Heart left ventricle (tissue), 16 donors: ENCODE measurements around the gene LTBR. TPM values are rescaled to one million over a fixed set of nuclear protein-coding genes. Genes with fewer than 3 reads are reported as not detected.

ENCODE experiments used
- ATAC-seq, 4 donors: fragments of 200-7000 bp; cut with Tn5 transposase; one replicate each; pipeline ENCODE4 v1.9.1; 2020 to 2022; ENCODE audit warnings: moderate library complexity in 4 of 4, mild to moderate bottlenecking in 3 of 4, moderate number of reproducible peaks in 1 of 4
- DNase-seq, 5 donors: peaks; one replicate each; pipeline ENCODE4 v3.0.0-alpha.2; 2020
- H3K27ac ChIP-seq, 12 donors: fragments of 200-600 bp; sonication (generic) in 4 of 12; one replicate each; pipeline versions ENCODE4 v1.5.0 to v1.8.0; 2016 to 2022; ENCODE audit warnings: mild to moderate bottlenecking in 2 of 12
- H3K27me3 ChIP-seq, 9 donors: fragments of 200-600 bp; sonication (generic) in 2 of 9; one replicate each; pipeline versions ENCODE4 v1.5.1 to v1.8.0; 2016 to 2022; ENCODE audit warnings: mild to moderate bottlenecking in 3 of 9
- H3K36me3 ChIP-seq, 9 donors: fragments of 200-600 bp; sonication (generic) in 2 of 9; one replicate each; pipeline versions ENCODE4 v1.5.0 to v1.8.0; 2018 to 2022; ENCODE audit warnings: mild to moderate bottlenecking in 2 of 9
- H3K4me1 ChIP-seq, 12 donors: fragments of 200-600 bp; sonication (generic) in 4 of 12; one replicate each; pipeline versions ENCODE4 v1.5.0 to v1.8.0; 2016 to 2022; ENCODE audit warnings: mild to moderate bottlenecking in 3 of 12
- H3K4me3 ChIP-seq, 12 donors: fragments of 200-600 bp; sonication (generic) in 4 of 12; one replicate each; pipeline versions ENCODE4 v1.5.0 to v1.8.0; 2017 to 2022; ENCODE audit warnings: mild to moderate bottlenecking in 9 of 12, moderate library complexity in 4 of 12
- H3K9me3 ChIP-seq, 12 donors: fragments of 200-600 bp; sonication (generic) in 4 of 12; one replicate each; pipeline versions ENCODE4 v1.5.0 to v1.8.0; 2016 to 2022; ENCODE audit warnings: mild to moderate bottlenecking in 1 of 12
- POLR2A ChIP-seq, 2 donors: fragments of 450-650 bp; IDR thresholded peaks; one replicate each; pipeline ENCODE4 v1.6.1; 2017; ENCODE audit warnings: antibody characterized with exemption in 2 of 2, mild to moderate bottlenecking in 2 of 2, moderate library complexity in 2 of 2
- WGBS, 4 donors: extraction: QIAGEN DNeasy Blood & Tissue Kit in 2 of 4; methylation state at CpG; one replicate each; pipeline versions ENCODE4 v1.1.5 to v1.1.7; 2013 to 2018; 5-methylcytosine and 5-hydroxymethylcytosine counted together
- intact Hi-C, 10 donors: fragments of 100-400 bp; cut with DNase I; formaldehyde crosslinking; loops; one replicate each; pipeline versions ENCODE4 v1.11.1 to v1.14.2; 2022
- polyA plus RNA-seq, 2 donors: library from polyadenylated mRNA; stranded (reverse); fragments of 200-250 nt; gene quantifications; one replicate each; pipeline ENCODE4 v1.2.3, GENCODE V29; 2013
- total RNA-seq, 9 donors: library from RNA; depleted of rRNA in 2 of 9; stranded (reverse); fragments of >200 nt in 2 of 9; fragmentation: NEBNext Ultra II Directional in 3 of 9; extraction: Animal tissue kit (Norgen Biotek cat#: 25700) in 3 of 9; gene quantifications; one replicate each; pipeline versions ENCODE4 v1.1.0 to v1.2.4, GENCODE V29; 2016 to 2023
- TF ChIP-seq, protein P1 (sequence below), 12 donors: fragments of 200-600 bp; sonication (generic) in 4 of 12; IDR thresholded peaks; one replicate each; pipeline versions ENCODE4 v1.5.0 to v1.8.0; 2018 to 2022; ENCODE audit warnings: antibody characterized with exemption in 12 of 12, mild to moderate bottlenecking in 5 of 12
- donor health status: ischemic (EF 13 %, LVEDD 7.1; RV severe dilation, severe dysfunction).
- donor health status: healthy with polysubstance abuse.
- donor health status: DM: no; HTN: yes; CAD: no.
- donor health status: DM: no; HTN: no; CAD: no.
- donor health status: ischemic (EF 25% LVEDD 6.9; RV normal size, moderate dysfunction).
- donor health status: ischemic (EF 25% LVEDD 5.7; RV mildly dilated, moderate dysfunction).
- donor health status: healthy.
- donor health status: DM: yes; HTN: yes; CAD: no.
- donor health status: ischemic (EF 35%, LVEDD 5.7; RV mildly dilated, moderate dysfunction).
- donor health status: nonischemic (EF 11% LVEDD 7.7; RV severe dilation, severe dysfunction).
- donor health status: DM: yes; HTN: yes; CAD: no.
- donor health status: PGD.
- donor health status: ischemic (EF 29% LVEDD 5.4; RV normal size, mild dysfunction).
- donor health status: nonischemic (EF 23%, LVEDD 6.1; RV moderate dilation, normal function).

Gene LTBR
- total and polyA plus RNA-seq, 11 donors = 16.0 to 83.4 (median 26.2) TPM

DNA sequence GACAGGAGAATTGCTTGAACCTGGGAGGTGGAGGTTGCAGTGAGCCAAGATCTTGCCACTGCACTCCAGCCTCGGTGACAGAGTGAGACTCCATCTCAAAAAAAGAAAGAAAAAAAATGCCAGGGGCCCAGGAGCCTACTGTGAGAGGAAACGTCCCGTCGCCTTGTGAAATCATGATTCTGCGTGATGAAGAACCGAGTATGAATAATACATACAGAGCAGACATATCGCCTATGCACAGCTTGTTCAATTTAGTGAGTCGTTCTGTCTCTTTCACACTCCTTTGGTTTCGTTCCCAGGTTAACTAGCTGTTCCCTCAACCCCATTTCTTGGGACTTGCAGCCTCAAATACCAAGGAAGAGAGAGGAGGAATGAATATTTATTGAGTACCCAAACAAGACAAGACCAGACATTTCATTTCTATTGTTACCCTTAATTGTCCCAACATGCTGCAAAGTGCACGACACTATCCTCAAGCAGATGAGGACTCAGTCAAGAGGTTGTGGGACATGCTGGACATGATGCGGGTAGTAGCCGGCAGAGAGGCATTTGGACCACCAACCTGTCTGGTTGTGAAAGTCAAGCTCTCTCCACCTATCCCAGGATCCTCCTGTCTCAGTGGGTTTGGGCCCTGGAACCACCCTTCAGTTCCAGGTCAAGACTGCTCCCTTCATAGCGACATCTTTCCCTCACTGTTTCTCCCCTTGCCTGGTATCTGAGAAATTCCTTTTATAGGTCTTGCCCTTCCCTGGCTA lies 52.2 kb downstream of the LTBR start:
- Histone ChIP-seq H3K4me1 (peaks cover 0 to 4% (median 0%) of the 10 kb centered on the region in 12 donors), H3K4me3 (no peak overlapping the region), H3K9me3 (no peaks in the 10 kb centered on the region), H3K27ac (no peak overlapping the region), H3K36me3 (peaks cover 0 to 14% (median 0%) of the 10 kb centered on the region in 9 donors), H3K27me3 (no peaks in the 10 kb centered on the region)
- intact Hi-C loops = no loop called here
- no peak for TF ChIP-seq POLR2A (IDR thresholded peaks at IDR 0.05)
- TF ChIP-seq, protein P1, sequence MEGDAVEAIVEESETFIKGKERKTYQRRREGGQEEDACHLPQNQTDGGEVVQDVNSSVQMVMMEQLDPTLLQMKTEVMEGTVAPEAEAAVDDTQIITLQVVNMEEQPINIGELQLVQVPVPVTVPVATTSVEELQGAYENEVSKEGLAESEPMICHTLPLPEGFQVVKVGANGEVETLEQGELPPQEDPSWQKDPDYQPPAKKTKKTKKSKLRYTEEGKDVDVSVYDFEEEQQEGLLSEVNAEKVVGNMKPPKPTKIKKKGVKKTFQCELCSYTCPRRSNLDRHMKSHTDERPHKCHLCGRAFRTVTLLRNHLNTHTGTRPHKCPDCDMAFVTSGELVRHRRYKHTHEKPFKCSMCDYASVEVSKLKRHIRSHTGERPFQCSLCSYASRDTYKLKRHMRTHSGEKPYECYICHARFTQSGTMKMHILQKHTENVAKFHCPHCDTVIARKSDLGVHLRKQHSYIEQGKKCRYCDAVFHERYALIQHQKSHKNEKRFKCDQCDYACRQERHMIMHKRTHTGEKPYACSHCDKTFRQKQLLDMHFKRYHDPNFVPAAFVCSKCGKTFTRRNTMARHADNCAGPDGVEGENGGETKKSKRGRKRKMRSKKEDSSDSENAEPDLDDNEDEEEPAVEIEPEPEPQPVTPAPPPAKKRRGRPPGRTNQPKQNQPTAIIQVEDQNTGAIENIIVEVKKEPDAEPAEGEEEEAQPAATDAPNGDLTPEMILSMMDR (IDR thresholded peaks at IDR 0.05) = no peak
- ATAC-seq (no peak), DNase-seq (no peak)
- 87 to 95% (median 91%) methylated on average over 13 of the region's 13 CpGs for WGBS, 4 donors

DNA sequence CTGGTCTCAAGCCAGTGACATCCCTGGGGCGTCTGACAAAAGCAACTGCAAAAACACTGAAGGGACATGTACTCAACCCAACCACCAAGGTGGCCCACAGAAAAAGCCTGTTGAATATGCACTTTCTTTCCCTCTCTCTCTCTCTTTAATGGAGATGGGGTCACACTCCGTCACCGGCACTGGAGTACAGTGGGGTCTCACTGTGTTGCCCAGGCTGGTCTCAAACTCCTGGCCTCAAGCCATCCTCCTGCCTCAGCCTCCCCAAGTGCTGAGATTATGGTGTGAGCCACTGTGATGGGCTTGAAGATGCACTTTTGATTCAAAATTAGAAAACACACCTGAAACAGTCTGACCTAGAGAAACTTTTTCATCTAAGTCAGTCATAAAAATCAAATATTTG lies 53.6 kb downstream of the LTBR start:
- intact Hi-C loops = no loop called here
- no peak overlapping the region for H3K4me3 ChIP-seq
- ATAC-seq (no peak), DNase-seq (no peak)
- H3K36me3 ChIP-seq = peaks cover 0 to 17% (median 0%) of the 10 kb centered on the region in 9 donors
- H3K4me1 ChIP-seq = no peaks in the 10 kb centered on the region
- H3K9me3 ChIP-seq = no peaks in the 10 kb centered on the region
- TF ChIP-seq, protein P1 (IDR thresholded peaks at IDR 0.05) = no peak
- TF ChIP-seq POLR2A (IDR thresholded peaks at IDR 0.05) = no peak
- 89 to 96% (median 93%) methylated on average over 3 of the region's 3 CpGs for WGBS, 4 donors
- no peak overlapping the region for H3K27ac ChIP-seq
- no peaks in the 10 kb centered on the region for H3K27me3 ChIP-seq

GRCh38 chr12:6438345-6438744 lies 54.4 kb downstream of the LTBR start:
- no peak for DNase-seq
- TF ChIP-seq, protein P1 (IDR thresholded peaks at IDR 0.05) = no peak
- TF ChIP-seq POLR2A (IDR thresholded peaks at IDR 0.05) = no peak
- H3K9me3 ChIP-seq = no peaks in the 10 kb centered on the region
- H3K27ac ChIP-seq = no peak overlapping the region
- intact Hi-C loops = no loop called here
- no peak for ATAC-seq
- 88 to 94% (median 91%) methylated on average over 12 of the region's 12 CpGs for WGBS, 4 donors
- H3K27me3 ChIP-seq = no peaks in the 10 kb centered on the region
- H3K36me3 ChIP-seq = peaks cover 0 to 17% (median 0%) of the 10 kb centered on the region in 9 donors
- no peak overlapping the region for H3K4me3 ChIP-seq
- no peaks in the 10 kb centered on the region for H3K4me1 ChIP-seq

DNA sequence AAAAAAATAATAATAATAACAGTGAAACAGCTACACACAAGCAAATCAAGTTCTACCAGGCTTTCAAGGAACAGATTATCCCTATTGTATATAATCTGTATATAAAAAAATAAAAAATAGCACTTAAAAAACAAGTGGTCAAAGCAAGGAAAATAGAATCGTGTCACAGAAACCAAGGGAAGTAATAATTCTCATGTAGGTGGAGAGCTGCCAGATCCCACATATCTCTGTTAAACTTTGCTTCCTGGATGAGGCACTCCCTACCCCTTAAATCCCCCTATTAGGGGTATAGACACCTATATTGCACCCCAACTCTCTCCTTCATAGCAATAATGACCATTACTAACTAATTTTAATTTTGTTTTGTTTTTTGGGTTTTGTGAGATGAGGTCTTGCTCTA lies 56.4 kb downstream of the LTBR start:
- intact Hi-C loops = no loop called here
- no peaks in the 10 kb centered on the region for H3K4me1 ChIP-seq
- WGBS, 4 donors = 43 to 59% (median 53%) methylated on average over 1 of the region's 1 CpG
- H3K27me3 ChIP-seq = no peaks in the 10 kb centered on the region
- no peak overlapping the region for H3K4me3 ChIP-seq
- no peak for DNase-seq
- TF ChIP-seq POLR2A (IDR thresholded peaks at IDR 0.05) = no peak
- TF ChIP-seq, protein P1 (IDR thresholded peaks at IDR 0.05) = no peak
- H3K9me3 ChIP-seq = no peaks in the 10 kb centered on the region
- no peak for ATAC-seq
- H3K36me3 ChIP-seq = peaks cover 0 to 24% (median 0%) of the 10 kb centered on the region in 9 donors
- no peak overlapping the region for H3K27ac ChIP-seq

Other genes with a start within 250 kb of the LTBR start
- 10 to 100 TPM; 29.9 to 96.1 (median 54.7) TPM for gene CD9, start 183.8 kb upstream of the LTBR start, total RNA-seq
- gene CD9, start 183.8 kb upstream of the LTBR start, polyA plus RNA-seq = 10 to 100 TPM; 63.2 to 87.4 TPM
- gene PLEKHG6, start 73.5 kb upstream of the LTBR start, total RNA-seq = 1 to 10 TPM in 1 of 9 donors, under 1 TPM in 2, not detected in 6; 0.16 to 2.8 (median 0.43) TPM
- under 1 TPM; 0.11 to 0.33 TPM for gene PLEKHG6, start 73.5 kb upstream of the LTBR start, polyA plus RNA-seq
- 100 to 1,000 TPM in 2 of 9 donors, 10 to 100 TPM in 7; 37.2 to 141 (median 54.2) TPM for gene TNFRSF1A, start 42.1 kb upstream of the LTBR start, total RNA-seq
- 10 to 100 TPM; 23.7 to 91.8 TPM for gene TNFRSF1A, start 42.1 kb upstream of the LTBR start, polyA plus RNA-seq
- 1 to 10 TPM in 1 of 9 donors, under 1 TPM in 4, not detected in 4; 0.35 to 3.9 (median 0.55) TPM for gene SCNN1A, start 8.6 kb upstream of the LTBR start, total RNA-seq
- gene SCNN1A, start 8.6 kb upstream of the LTBR start, polyA plus RNA-seq = under 1 TPM; 0.11 to 0.15 TPM
- gene CD27, start 60.8 kb downstream of the LTBR start, total RNA-seq = 1 to 10 TPM in 1 of 9 donors, under 1 TPM in 3, not detected in 5; 0.27 to 5.3 (median 0.42) TPM
- under 1 TPM in 1 of 2 donors, not detected in 1; 0.19 TPM for gene CD27, start 60.8 kb downstream of the LTBR start, polyA plus RNA-seq
- gene TAPBPL, start 67.9 kb downstream of the LTBR start, total RNA-seq = 10 to 100 TPM in 8 of 9 donors, 1 to 10 TPM in 1; 6.9 to 55.6 (median 14.1) TPM
- gene TAPBPL, start 67.9 kb downstream of the LTBR start, polyA plus RNA-seq = 10 to 100 TPM in 1 of 2 donors, 1 to 10 TPM in 1; 5.4 to 10.2 TPM
- gene VAMP1, start 86.5 kb downstream of the LTBR start, total RNA-seq = 1 to 10 TPM; 2.1 to 8.3 (median 3.4) TPM
- 1 to 10 TPM; 2.7 to 6.2 TPM for gene VAMP1, start 86.5 kb downstream of the LTBR start, polyA plus RNA-seq
- gene MRPL51, start 109.1 kb downstream of the LTBR start, total RNA-seq = 100 to 1,000 TPM in 8 of 9 donors, 10 to 100 TPM in 1; 95.6 to 300 (median 228) TPM
- 100 to 1,000 TPM; 164 to 210 TPM for gene MRPL51, start 109.1 kb downstream of the LTBR start, polyA plus RNA-seq
- gene NCAPD2, start 109.9 kb downstream of the LTBR start, total RNA-seq = 10 to 100 TPM in 8 of 9 donors, 1 to 10 TPM in 1; 8.4 to 22.4 (median 11.3) TPM
- gene NCAPD2, start 109.9 kb downstream of the LTBR start, polyA plus RNA-seq = 1 to 10 TPM; 3.3 to 8.1 TPM
- 1,000 to 10,000 TPM; 3,379 to 7,430 (median 4,887) TPM for gene GAPDH, start 150.4 kb downstream of the LTBR start, total RNA-seq
- gene GAPDH, start 150.4 kb downstream of the LTBR start, polyA plus RNA-seq = 1,000 to 10,000 TPM; 4,589 to 6,374 TPM
- 10 to 100 TPM; 13.2 to 27.5 (median 15.0) TPM for gene IFFO1, start 171.9 kb downstream of the LTBR start, total RNA-seq
- gene IFFO1, start 171.9 kb downstream of the LTBR start, polyA plus RNA-seq = 10 to 100 TPM; 10.3 to 15.4 TPM
- 10 to 100 TPM; 12.9 to 23.8 (median 16.5) TPM for gene NOP2, start 184.1 kb downstream of the LTBR start, total RNA-seq
- 10 to 100 TPM; 15.4 to 30.1 TPM for gene NOP2, start 184.1 kb downstream of the LTBR start, polyA plus RNA-seq
- gene CHD4, start 223.2 kb downstream of the LTBR start, total RNA-seq = 100 to 1,000 TPM; 131 to 237 (median 160) TPM
- 100 to 1,000 TPM; 144 to 189 TPM for gene CHD4, start 223.2 kb downstream of the LTBR start, polyA plus RNA-seq